Common myeloid progenitor, CD34-positive (primary cell): ENCODE data around the gene KCNT1.

Experiments
- CTCF ChIA-PET: fragments of 350-600 bp; sonication (Branson Sonifier 250); formaldehyde crosslinking; loops from one replicate; lab custom pipeline; 2021; ENCODE audit warnings: antibody characterized with exemption; lab: Charles Lee
- POLR2A ChIA-PET: fragments of 350-600 bp; sonication (Branson Sonifier 250); formaldehyde crosslinking; loops from one replicate; lab custom pipeline; 2021; ENCODE audit warnings: antibody characterized with exemption; lab: Charles Lee
- DNase-seq, 3 donors: peaks; one replicate each; pipeline versions ENCODE4 v3.0.0 to v3.0.0-alpha.2; 2013
- H3K27ac ChIP-seq, 2 experiments: 1 replicate in 1 of 2; 2 replicates in 1 of 2; pipeline ENCODE4 v1.7.0; 2013; ENCODE audit warnings: inconsistent platforms in 2 of 2, low read length in 2 of 2, mild to moderate bottlenecking in 2 of 2, low read depth in 1 of 2, moderate library complexity in 1 of 2; ENCODE audit not compliant: severe bottlenecking in 2 of 2, insufficient read depth in 1 of 2, poor library complexity in 1 of 2
- H3K27me3 ChIP-seq, 5 experiments: replicated peaks in 2 of 5; 1 replicate in 3 of 5; 2 replicates in 2 of 5; pipeline versions ENCODE4 v1.6.1 to v1.7.0; 2013; ENCODE audit warnings: low read length in 4 of 5, mild to moderate bottlenecking in 2 of 5, moderate library complexity in 2 of 5, inconsistent platforms in 1 of 5; ENCODE audit not compliant: insufficient read depth in 5 of 5, control insufficient read depth in 4 of 5
- H3K36me3 ChIP-seq, 4 experiments: 1 replicate in 2 of 4; 2 replicates in 2 of 4; pipeline versions ENCODE4 v1.6.1 to v1.7.0; 2013; ENCODE audit warnings: low read length in 3 of 4, control low read depth in 1 of 4, mild to moderate bottlenecking in 1 of 4; ENCODE audit not compliant: control insufficient read depth in 4 of 4, insufficient read depth in 4 of 4
- H3K4me1 ChIP-seq, 4 experiments: 1 replicate in 3 of 4; 2 replicates in 1 of 4; pipeline versions ENCODE4 v1.6.1 to v1.7.1; 2013; ENCODE audit warnings: low read length in 3 of 4, mild to moderate bottlenecking in 3 of 4, control low read depth in 1 of 4, inconsistent platforms in 1 of 4, moderate library complexity in 1 of 4; ENCODE audit not compliant: control insufficient read depth in 4 of 4, insufficient read depth in 4 of 4; ENCODE audit errors: control extremely low read depth in 1 of 4
- H3K4me3 ChIP-seq, 7 experiments: 1 replicate in 4 of 7; 2 replicates in 3 of 7; pipeline versions ENCODE4 v1.5.1 to v1.7.0; 2013; ENCODE audit warnings: mild to moderate bottlenecking in 7 of 7, low read length in 6 of 7, moderate library complexity in 6 of 7, inconsistent platforms in 2 of 7, low read depth in 2 of 7, control low read depth in 1 of 7; ENCODE audit not compliant: insufficient read depth in 4 of 7, control insufficient read depth in 1 of 7; ENCODE audit errors: extremely low read depth in 1 of 7
- H3K9me3 ChIP-seq, 5 experiments: 1 replicate in 4 of 5; 2 replicates in 1 of 5; pipeline versions ENCODE4 v1.6.1 to v1.7.1; 2013; ENCODE audit warnings: low read length in 4 of 5, mild to moderate bottlenecking in 2 of 5, inconsistent platforms in 1 of 5, low read depth in 1 of 5, moderate library complexity in 1 of 5; ENCODE audit not compliant: control insufficient read depth in 4 of 5, insufficient read depth in 2 of 5; ENCODE audit errors: control extremely low read depth in 1 of 5
- WGBS: methylation state at CpG from one replicate; pipeline ENCODE4 v1.1.5; 2013; ENCODE audit not compliant: insufficient coverage; 5-methylcytosine and 5-hydroxymethylcytosine counted together

The KCNT1 gene

GRCh38 chr9:135814421-135815095 is 112.6 kb downstream of the KCNT1 start:
- POLR2A ChIA-PET: no interaction called here

GRCh38 chr9:135815413-135815812 is 113.4 kb downstream of the KCNT1 start:
- H3K4me3 ChIP-seq: no peak overlapping the region
- peaks cover 30 to 87% (median 67%) of the 10 kb centered on the region in 4 experiments for H3K36me3 ChIP-seq
- no peaks in the 10 kb centered on the region for H3K9me3 ChIP-seq
- POLR2A ChIA-PET: no interaction called here
- DNase-seq: no peak
- H3K27me3 ChIP-seq: no peaks in the 10 kb centered on the region
- 100% methylated on average over 2 of the region's 4 CpGs for WGBS
- CTCF ChIA-PET: no interaction called here
- no peak overlapping the region for H3K27ac ChIP-seq
- no peaks in the 10 kb centered on the region for H3K4me1 ChIP-seq

More at GRCh38 chr9:135814421-135815095, 112.6 kb downstream of the KCNT1 start:
- no peak overlapping the region for H3K4me3 ChIP-seq
- H3K27me3 ChIP-seq: no peaks in the 10 kb centered on the region
- no peak for DNase-seq
- no peaks in the 10 kb centered on the region for H3K4me1 ChIP-seq
- CTCF ChIA-PET: no interaction called here
- WGBS: 100% methylated on average over 6 of the region's 12 CpGs
- H3K27ac ChIP-seq: no peak overlapping the region
- no peaks in the 10 kb centered on the region for H3K9me3 ChIP-seq
- peaks cover 31 to 85% (median 66%) of the 10 kb centered on the region in 4 experiments for H3K36me3 ChIP-seq

GRCh38 chr9:135815830-135816650 is 114.1 kb downstream of the KCNT1 start:
- Histone ChIP-seq H3K4me1 (no peaks in the 10 kb centered on the region), H3K27ac (no peak overlapping the region), H3K36me3 (peaks cover 28 to 87% (median 66%) of the 10 kb centered on the region in 4 experiments), H3K4me3 (no peak overlapping the region), H3K27me3 (no peaks in the 10 kb centered on the region), H3K9me3 (no peaks in the 10 kb centered on the region)
- 95% methylated on average over 22 of the region's 28 CpGs for WGBS
- DNase-seq: no peak
- ChIA-PET POLR2A (no interaction called here), CTCF (no interaction called here)

GRCh38 chr9:135816651-135816970 is 114.6 kb downstream of the KCNT1 start:
- ChIA-PET POLR2A (no interaction called here), CTCF (no interaction called here)
- DNase-seq: no peak
- Histone ChIP-seq H3K27ac (no peak overlapping the region), H3K36me3 (peaks cover 23 to 87% (median 63%) of the 10 kb centered on the region in 4 experiments), H3K4me3 (no peak overlapping the region), H3K4me1 (no peaks in the 10 kb centered on the region), H3K9me3 (no peaks in the 10 kb centered on the region), H3K27me3 (no peaks in the 10 kb centered on the region)
- WGBS: 99% methylated on average over 9 of the region's 12 CpGs

GRCh38 chr9:135817951-135818717 is 116.1 kb downstream of the KCNT1 start:
- H3K27me3 ChIP-seq: no peaks in the 10 kb centered on the region
- no peak overlapping the region for H3K4me3 ChIP-seq
- ChIA-PET POLR2A (no interaction called here), CTCF (interaction anchor here (1.7 kb wide), 1 partner anchor 20 kb away, joined by 5 read pairs; no protein-coding TSS in a partner anchor)
- H3K4me1 ChIP-seq: no peaks in the 10 kb centered on the region
- 98% methylated on average over 64 of the region's 66 CpGs for WGBS
- no peak overlapping the region for H3K27ac ChIP-seq
- no peaks in the 10 kb centered on the region for H3K9me3 ChIP-seq
- peaks cover 20 to 92% (median 69%) of the 10 kb centered on the region in 4 experiments for H3K36me3 ChIP-seq
- no peak for DNase-seq

GRCh38 chr9:135818718-135819475 is 116.9 kb downstream of the KCNT1 start:
- no peaks in the 10 kb centered on the region for H3K4me1 ChIP-seq
- 96% methylated on average over 36 of the region's 43 CpGs for WGBS
- no peaks in the 10 kb centered on the region for H3K9me3 ChIP-seq
- CTCF ChIA-PET: interaction anchor here (1.7 kb wide), 1 partner anchor 21 kb away, joined by 5 read pairs; no protein-coding TSS in a partner anchor
- H3K27ac ChIP-seq: no peak overlapping the region
- no peak overlapping the region for H3K4me3 ChIP-seq
- POLR2A ChIA-PET: no interaction called here
- DNase-seq: no peak
- H3K27me3 ChIP-seq: no peaks in the 10 kb centered on the region
- peaks cover 20 to 92% (median 71%) of the 10 kb centered on the region in 4 experiments for H3K36me3 ChIP-seq
